DMS53 treated with DMSO at 0.1 percent for 48 hours (cell line): Measurements from ENCODE around the gene ATL3.
"Not testable (repeated sequence)": the region's sequence is repeated elsewhere in the genome, so short reads cannot be mapped to it uniquely, and the experiment has no call there.

ENCODE experiments used
- DNase-seq: peaks from one replicate; lab custom pipeline; 2025; ENCODE audit not compliant: unreplicated experiment; lab: John Stamatoyannopoulos, UW

The ATL3 gene

DNA sequence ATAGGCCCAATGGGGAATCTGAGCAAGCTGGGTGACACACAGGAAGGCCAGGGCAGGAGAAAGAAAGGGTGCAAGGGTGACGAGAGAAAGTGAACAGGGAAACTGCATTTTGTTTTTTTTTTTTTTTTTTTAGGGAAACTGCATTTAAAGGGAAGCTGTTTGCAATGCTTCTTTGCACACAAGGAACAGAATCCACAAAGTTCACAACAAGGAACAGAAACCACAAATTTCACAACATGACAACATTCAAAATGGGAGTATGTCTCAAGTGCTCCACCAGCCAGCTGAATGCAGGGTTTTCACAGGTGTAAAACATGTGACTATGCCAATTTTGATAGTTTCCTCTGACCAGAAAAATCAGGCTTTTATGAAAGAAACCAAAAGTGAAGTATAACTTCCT, 50.1 kb downstream of the ATL3 start:
- DNase-seq, result no peak

DNA sequence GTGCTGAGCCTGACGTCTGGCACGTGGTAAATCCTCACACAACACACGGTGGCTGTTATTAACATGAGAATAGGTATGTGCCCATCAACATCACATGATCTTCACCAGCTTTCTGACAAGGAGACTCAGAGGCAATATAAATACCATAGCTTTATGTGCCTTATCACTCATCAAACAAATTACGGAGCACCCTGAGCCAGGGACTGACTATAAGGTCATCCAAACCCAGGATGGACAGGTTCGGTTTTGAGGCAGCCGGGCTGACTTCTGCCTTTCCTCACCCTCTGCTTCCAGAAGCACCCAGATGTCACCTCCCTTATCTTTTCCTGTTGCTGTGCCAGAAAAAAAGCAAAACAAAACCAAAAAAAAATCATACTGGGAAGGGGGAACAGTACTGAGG, 51.2 kb downstream of the ATL3 start:
- no peak for DNase-seq

DNA sequence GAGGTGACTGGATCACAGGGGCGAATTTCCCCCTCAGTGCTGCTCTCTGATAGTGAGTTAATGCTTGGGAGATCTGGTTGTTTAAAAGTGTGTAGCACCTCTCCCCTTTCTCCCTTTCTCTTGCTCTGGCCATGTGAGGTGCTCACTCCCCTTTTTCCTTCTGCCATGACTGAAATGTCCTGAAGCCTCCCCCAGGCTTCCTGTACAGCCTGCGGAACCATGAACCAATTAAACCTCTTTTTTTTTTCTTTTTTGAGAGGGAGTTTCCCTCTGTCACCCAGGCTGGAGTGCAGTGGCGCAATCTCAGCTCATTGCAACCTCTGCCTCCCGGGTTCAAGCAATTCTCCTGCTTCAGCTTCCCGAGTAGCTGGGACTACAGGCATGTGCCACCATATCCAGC, 53.5 kb downstream of the ATL3 start:
- not testable (repeated sequence) for DNase-seq

DNA sequence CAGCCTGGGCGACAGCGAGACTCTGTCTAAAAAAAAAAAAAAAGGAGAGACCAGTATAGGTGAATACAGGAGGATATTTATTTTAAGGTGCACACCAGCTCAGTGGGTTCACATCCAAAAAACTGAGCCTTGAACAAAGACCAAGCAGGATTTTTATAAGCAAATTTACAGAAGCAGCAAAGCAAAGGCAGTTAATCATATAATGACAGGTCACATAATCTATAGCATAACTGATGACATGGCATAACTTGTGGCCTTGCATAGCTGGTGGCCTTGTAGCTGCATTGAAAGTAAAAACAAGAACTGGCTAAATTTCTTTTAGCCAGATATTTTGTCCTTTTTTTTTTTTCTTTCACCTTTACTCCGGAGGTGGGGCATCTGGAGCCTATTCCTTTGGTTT, 54.2 kb downstream of the ATL3 start:
- no peak for DNase-seq

DNA sequence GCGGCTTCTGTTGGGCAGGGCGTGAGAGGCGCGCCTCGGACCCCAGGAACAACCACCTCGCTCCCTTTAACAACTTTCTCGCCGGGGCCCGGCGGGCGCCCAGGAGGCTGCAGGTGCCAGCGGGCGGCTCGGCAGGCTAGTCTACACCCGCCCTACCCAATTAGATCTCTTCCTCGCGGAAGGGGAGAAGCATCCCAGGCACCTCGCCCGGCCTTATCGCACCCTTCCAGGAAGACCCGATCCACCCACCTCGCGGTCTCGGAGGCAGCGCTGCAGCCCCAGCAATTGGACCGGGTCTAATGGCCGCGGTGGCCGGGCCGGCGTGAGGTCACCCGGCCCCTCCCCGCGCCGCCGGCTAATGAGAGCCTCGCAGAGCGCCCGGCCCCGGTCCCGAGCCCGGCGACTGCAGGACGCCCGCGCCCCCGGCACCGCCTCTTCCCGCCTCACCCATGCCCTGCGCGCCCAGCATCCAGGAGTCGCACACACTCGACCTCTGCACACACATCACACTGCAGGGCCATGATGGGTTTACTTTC, 57.0 kb downstream of the ATL3 start, which contains the start of gene PLAAT3:
PLAAT3 (minus strand) TSS at position 298 of the 536 bp plus-strand sequence. CDS start 419 bp downstream, outside the sequence.
- peak; percentile 45 for DNase-seq

DNA sequence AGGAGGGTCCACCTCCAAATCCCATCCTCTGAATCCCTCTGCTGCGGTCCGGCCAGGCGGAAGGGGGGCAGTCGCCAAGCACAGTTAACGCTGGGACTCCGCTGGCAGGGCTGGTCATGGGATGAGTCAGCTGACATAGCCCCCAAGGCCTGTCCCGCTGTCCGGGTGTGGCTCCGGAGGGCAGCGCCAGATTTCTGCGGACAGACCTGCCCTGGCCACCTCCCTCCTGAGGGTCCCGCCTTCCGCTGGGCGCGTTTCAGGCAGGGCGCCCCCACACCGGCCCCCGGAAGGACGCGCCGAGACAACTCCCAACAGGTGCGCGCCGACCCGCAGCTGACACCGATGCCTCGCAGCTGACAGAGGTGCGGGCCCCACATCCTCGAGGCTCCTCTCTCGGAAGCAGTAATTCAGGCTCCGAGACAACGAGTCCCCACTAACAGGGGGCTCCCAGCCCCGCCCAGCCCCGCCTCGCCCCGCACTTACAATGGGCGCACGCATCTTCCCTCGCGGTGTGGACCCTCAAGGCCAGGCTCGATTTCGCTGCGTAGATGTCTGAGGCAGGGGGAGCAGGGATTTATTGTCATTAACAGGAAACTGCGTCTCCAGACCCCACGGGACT, 57.5 kb downstream of the ATL3 start:
- no peak for DNase-seq

DNA sequence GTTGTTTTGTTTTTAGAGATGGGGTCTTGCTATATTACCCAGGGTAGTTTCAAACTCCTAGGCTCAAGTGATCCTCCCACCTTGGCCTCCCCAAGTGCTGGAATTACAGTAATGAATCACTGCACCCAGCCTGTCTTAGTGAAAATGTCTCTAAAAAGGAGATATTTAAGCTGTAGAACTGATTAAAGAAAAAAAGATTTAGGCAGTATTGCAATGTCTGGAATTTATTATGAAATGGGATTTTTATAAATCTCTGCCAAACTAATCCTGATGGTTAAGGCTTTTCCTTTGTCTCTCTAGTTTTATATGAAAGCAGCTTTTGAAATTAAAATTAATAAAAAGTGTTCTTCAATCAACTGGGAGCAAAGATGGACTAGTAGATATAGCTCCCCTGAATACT, 59.0 kb downstream of the ATL3 start:
- DNase-seq, result no peak

DNA sequence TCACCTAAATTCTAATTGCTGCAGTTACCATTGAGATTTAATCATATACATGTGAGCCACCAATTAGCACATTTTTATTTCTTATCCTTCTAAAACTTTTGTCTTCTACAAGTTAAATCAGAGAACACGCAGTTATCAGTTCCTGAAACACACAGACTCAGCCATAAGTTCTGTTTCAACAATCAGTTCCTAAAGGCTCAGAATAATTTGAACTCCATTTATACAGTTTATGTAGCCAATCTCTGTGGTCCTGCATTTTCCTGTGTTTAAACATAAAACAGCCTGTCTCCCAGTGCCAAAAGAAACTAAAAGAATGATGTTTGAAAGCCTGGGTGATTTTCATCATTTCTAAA, 59.8 kb downstream of the ATL3 start:
- no peak for DNase-seq

DNA sequence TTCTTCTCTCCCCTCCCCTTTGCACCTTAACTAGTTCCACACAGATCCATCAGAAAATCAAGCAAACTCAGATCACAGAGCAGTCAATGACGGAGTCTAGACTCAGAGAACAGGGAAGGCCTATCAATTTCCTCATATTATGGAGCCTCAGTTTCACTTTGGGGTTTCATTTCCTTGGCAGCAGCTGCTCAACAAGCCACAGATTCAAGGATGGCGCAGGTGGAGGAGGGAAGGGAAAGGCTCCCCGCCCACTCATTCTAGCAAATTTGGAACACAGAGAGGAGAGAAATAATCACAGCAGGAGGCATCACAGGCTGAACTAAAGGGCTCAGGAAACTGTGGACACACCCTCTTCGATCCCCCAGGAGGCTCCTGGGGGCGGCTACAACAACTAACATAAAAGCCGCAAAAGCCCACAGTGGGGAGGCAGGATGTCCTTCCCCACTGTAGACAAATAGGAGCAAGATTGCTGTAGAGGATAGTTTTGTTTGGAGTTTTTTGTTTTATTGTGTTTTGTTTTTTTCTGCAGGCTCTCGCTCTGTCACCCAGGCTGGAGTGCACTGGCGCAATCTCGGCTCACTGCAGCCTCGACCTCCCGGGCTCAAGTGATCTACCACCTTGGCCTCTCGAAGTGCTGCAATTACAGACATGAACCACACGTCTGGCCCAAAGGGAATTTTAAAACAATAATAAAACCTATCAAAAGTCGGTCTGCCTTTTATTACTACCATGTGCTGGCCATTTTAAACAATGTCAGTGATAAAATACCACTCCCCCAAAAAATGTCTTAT, 60.4 kb downstream of the ATL3 start:
- no peak for DNase-seq

DNA sequence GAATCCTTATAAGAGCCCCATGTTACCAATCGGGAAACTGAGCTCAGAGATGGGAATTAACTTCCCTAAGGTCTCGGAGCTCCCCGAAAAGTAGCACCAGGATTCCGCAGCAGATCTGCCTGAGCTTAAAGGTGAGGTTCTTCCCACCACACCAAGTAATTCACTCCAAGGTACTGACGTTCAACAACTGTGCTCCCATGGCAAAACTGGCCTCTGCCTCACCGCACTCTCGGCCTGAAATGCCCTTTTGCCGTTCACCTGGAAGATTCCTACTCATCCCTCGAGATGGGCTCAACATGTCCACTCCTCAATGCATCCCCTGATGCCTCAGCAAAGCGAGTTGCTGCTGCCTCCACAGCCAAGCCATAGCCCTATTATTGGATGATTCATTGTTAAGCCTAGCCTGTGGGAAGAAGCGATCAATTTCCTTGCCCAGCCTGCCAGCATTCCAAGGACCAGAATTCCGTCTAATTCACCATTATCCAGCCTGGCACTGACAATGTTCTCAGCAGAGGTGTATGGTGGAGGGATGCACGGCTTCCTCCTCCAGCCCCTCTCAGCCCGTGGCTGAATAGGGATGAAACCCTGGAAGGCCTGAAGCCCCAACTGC, 61.1 kb downstream of the ATL3 start:
- DNase-seq, result no peak

DNA sequence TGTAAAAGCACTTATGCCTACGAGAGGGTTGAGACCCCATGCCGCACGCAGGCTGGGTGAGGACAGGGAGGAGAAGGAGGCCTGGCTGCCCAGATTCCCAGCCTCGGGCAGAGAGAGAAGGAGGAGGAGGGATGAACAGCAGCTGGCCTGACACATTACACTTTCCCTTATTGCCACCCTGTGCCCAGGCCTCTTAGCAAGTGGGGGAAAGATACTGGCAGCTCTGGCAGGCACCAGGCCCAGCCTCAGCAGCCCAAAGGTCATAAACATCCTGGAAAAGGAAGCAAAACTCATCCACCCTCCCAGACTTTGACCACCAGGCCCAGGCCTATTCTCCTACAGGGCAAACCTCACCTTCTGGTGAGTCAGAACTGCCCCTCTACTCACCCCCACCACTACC, 61.6 kb downstream of the ATL3 start:
- DNase-seq, result no peak

DNA sequence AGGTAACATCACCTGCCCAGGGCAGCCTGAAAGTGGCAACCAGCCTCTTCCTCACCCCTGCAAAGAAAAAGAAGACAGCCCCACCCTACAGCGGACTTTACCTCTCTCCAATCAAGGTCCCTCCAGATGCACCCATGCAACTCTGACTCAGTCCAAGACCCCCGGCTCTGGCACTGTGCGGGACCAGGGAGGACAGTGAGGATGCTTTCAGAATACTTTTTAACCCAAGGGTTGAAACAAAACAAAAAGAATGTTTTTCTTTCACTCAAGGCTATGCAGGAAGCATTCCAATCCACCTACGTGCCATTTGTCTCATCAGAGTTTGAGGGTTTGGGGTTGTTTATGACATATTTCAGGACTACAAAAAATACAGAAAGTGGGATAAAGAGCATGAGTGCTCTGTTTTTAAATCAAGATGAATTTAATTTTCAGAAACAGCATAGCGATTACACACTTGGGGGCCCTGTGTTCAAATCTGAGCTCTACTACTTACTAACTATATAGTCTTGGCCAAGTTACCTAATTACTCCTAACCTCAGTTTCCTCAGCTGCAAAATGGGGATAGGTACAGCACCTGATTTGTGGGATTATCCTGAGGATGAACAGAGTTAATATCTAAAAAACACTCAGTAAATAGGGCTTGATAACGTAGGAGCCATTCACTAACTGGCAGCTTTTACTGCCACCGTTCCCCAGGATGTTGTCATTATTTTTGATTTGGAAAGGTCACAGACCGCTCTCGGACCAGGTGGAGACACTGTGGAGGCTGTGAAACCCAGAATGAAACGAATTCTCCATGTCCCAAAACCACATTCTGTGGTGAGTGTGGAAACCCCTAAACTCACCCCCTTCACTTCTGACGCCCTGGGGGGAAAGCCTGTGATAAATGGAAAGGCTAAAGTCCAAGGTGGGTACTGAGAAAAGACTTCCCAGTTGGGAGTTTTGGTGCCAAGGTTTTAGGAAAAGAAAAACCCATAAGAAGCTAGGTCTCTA, 62.5 kb downstream of the ATL3 start:
- DNase-seq, result no peak

DNA sequence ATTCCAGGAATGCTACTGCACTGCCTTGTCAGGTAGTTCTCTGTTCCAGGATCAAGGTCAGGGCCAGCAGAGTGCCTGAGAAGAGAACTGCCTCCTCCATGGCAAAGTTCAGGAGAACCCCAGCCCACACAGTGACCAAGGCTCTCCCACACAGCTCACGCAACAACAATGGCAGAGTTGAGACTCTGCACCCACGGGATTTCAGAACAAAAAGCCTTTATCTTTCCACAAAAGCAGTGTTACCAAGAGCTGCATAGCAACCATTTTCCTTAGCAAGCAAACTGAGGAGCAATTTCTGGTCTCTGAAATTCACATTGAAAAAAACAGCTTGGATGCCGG, 68.0 kb downstream of the ATL3 start:
- no peak for DNase-seq

DNA sequence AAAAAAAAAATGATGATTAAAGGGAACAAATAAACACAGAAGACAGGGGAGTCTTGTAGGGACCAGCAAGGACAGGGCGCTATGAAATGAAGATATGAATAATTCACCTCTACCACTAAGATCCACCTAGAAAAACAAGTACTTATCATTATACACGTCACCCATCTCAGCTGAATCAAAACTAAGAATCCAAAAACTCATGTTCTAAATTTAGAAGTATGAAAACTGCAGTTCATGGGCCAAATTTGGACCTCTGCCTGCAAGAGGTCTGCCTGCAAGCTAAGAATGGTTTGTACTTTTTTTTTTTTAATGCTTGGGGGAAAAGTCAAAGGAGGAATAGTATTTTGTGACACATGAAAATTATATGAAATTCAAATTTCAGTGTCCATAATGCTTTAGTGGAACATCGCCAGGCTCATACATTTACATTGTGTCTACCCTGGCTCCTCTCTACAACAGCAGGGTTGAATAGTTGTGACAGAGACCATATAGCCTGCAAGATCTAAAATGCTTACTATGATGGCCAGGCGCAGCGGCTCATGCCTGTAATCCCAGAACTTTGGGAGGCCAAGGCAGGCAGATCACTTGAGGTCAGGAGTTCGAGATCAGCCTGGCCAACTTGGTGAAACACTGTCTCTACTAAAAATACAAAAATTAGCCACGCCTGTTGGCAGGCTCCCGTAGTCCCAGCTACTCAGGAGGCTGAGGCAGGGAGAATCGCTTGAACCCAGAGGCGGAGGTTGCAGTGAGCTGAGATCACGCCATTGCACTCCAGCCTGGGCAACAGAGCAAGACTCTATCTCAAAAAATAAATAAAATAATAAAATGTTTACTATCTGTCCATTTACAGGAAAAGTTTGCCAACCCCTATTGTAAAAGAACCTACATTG, 68.6 kb downstream of the ATL3 start:
- DNase-seq, result not testable (repeated sequence)

DNA sequence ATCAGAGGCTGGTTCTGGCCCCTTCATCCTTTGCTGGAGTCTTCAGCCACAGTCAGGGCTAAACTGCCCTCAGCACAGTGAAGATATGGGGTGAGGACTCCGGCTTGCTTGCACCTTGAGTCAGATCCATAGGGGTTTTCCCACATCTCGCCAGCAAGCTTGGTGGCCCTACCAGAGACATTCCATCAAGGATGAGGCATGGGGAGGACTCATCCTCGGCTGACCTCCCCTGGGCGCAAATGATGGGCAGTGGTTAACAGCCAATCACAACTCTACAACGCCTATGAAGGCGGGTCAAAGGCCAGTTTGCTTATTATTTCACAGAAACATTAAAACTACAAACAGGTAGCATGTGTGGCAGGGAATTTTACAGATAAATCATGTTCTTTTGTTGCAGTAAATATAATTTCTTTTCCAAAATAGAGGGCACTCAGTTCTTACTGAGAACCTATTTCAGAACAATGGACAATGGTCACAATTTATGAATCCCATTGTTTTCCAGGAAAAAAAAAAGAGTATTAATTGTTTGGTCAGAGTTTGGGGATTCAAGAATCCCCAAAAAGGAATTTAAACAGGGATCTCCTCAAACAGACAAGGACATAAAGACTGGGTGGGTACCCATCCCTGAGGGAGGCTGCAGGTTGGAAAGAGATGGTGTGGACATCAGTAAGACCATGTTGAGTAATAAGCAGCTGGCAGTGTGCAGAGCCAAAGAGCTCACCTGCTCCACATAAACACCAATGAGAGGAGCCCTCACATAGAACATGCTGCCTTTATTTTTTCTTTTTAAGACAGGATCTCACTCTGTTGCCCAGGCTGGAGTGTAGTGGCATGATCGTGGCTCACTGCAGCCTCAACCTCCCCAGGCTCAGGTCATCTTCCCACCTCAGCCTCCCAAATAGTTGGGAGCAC, 71.7 kb downstream of the ATL3 start:
- DNase-seq, result no peak

DNA sequence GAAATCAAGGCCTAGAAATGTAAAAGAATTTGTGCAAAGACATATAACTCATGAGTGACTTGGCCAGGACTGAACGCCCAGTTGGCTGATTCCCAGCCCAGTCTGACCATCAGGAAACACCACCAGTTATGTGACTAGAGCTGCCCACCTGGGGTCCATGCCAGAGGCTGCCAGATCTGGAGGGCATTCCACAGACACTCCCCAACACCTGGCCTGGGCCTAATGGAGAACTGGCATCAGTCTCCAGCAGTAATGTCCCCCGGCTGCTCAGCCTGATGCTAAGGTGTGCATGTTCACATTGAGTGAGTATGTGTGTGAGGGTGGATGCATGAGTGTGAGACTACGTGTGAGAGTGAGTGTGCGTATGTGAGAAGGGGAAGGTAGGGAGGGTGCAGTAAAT, 72.6 kb downstream of the ATL3 start:
- no peak for DNase-seq

DNA sequence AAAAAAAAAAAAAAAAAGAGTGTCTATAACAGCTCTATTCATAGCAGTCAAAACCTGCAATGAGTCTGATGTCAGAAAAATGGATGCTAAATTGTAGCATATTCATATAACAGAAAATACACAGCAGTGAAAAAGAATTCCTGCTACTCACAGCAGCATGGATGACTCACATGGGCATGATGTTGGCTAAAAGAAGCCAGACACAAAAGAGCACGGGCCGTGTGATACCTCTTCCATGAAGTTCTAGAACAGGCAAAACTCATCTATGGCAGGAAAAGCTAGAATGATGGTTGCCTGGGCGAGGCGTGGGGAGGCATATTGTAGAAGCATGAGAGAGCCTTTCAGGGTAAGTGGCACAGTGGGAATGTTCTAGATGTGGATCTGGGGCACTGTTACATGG, 75.9 kb downstream of the ATL3 start:
- no peak for DNase-seq

DNA sequence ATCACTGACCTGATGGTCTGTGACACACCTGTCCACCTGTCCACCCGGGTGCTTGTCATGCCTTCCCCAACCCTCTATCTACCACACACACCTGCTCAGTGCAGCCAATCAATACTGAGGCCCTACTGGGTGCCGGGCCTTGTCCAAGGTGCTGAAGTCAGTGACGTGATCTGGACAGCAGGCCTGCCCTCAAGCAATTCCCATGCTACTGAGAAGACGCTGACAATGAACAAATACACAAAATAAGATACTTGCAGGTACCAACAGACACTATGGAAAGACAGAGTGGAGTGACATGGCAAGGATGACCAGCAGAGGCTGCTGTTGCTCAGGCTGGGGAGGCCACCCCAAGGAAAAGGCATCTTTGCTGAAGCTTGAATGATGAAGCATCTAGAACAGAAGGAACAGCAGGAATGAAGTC, 78.2 kb downstream of the ATL3 start:
- peak; percentile 10 for DNase-seq
